GM21390 (cell line): Measurements from ENCODE around the gene CCDC61.
A peak's percentile ranks its signal among the peaks of the same experiment; 100 is the strongest.

Source experiments
- ATAC-seq: cut with Tn5 transposase; IDR thresholded peaks from one replicate; pipeline ENCODE4 v1.9.1; 2021; ENCODE audit not compliant: unreplicated experiment

CCDC61 gene

DNA sequence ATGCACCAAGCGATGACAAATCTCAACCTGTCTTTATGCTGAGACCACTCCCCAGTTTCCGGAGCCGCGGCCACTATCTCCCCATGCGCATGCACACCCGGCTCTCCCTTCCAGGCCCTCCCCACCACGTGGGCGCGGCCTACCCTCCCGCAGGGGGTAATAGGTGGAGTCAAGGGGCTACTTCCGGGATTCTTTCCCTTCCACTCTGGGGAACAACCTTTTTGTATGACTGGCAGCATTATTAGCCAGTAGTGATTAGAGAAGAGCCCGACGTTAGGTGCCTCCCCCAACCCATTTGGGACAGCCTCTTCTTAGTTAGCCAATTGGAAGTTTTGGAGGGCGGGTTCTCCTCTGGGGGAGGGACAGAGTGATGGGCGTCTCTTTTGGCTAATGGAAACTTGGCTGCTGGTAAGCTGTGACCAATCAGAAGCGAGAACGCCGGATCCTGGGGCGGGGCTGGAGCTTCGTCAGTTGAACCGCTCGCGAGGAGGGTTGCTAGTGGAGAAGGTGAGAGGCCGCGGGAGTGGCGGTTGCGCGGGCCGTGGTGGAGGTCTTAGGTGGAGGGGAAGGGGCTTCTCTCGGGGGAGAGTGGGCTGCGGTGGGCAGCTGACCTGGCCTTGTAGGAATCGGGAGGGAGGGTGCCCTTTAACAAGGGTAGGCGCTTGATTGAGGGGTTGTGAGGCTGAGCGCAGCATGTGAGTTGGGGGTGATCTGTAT lies at the start of gene CCDC61:
TSS of gene CCDC61 (plus strand) at position 470 of the 717 bp plus-strand sequence. CDS start 7,552 bp downstream, outside the sequence.
- ATAC-seq, result peak; percentile 95

DNA sequence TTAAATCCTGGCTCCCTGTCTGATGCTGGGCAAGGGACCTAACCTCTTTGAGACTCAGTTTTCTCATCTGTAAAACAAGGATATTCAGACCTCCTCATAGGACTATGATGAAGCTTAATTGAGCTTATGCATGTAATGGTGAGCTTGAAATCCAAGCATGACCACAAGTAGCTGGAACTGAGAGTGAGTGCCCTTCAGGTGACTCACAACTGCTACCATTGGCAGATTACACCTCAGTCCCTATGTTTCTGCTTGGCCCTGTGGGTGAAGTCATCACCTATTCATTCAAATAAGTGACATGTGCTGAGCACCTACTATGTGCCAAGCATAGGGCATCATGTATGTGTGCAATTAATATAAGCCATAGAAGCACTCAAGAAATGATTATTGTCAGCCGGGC lies 47.3 kb upstream of the CCDC61 start:
- ATAC-seq, result no peak

DNA sequence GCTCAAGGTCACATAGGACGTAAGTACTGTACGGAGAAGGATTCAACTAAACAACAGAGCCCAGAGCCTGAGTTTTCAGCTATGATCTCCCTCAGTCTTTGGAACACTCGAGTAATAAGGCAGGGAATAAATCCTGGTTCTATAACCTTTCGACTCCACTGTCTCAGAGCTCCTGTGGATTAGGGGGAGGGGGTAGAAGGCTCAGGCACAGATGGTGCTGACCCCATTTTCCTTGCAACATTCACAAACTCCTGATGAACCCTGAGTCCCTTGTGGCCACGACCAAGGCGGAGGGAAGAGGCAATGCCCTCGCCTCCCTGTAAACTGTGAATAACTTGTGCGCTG lies 43.0 kb upstream of the CCDC61 start:
- no peak for ATAC-seq

- ATAC-seq, result no peak
Observed at GRCh38 chr19:45952686-45953505, 42.4 kb upstream of the CCDC61 start.

- no peak for ATAC-seq
Observed at GRCh38 chr19:45953676-45954075, 41.6 kb upstream of the CCDC61 start.

GRCh38 chr19:45954156-45954555 lies 41.1 kb upstream of the CCDC61 start:
- no peak for ATAC-seq

DNA sequence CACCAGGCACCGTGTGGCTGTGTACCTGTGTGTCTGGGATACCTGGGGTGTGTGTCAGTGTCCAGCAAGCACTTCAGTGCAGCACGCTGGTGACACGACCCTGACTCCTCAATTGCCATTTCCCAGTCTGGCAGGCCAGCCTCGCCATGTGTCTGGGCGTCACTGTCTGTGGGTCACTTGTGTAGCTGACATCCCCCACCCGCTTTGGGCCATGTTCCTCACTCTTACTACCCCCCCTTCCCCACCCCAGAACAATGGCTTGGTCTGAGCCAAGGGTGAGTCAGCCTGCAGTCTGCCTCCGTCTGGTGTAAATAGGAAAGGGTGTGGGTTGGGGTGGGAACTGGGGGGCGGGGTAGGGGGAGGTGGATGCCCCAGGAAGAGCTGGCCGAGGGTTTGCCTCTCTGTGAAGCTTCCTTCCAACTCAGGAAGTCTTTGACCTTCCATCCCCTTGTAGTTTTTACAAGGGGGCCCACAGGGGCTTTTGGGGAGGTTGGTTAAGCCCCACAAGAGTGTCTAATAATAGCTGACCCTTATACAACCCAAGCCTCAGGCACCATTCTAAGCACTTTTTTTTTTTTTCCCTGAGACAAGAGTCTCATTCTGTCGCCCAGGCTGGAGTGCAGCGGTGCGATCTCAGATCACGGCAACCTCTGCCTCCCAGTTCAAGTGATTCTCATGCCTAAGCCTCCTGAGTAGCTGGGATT lies 39.2 kb upstream of the CCDC61 start:
- ATAC-seq, result no peak

DNA sequence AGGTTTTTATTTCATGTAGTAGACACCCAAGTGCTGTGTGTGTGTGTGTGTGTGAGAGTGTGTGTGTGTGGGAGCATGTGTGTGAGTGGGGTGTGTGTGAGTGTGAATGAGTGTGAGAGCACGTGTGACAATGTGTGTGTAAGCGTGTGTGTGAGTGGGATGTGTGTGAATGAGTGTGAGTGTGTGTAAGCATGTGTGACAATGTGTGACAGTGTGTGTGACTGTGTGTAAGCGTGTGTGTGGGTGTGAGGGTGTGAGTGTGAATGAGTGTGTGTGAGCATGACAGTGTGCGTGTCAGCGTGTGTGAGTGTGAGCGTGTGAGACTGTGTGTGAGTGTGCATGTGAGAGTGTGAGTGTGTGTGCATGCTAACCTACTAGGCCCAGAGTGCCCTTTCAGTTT lies 36.9 kb upstream of the CCDC61 start:
- no peak for ATAC-seq

DNA sequence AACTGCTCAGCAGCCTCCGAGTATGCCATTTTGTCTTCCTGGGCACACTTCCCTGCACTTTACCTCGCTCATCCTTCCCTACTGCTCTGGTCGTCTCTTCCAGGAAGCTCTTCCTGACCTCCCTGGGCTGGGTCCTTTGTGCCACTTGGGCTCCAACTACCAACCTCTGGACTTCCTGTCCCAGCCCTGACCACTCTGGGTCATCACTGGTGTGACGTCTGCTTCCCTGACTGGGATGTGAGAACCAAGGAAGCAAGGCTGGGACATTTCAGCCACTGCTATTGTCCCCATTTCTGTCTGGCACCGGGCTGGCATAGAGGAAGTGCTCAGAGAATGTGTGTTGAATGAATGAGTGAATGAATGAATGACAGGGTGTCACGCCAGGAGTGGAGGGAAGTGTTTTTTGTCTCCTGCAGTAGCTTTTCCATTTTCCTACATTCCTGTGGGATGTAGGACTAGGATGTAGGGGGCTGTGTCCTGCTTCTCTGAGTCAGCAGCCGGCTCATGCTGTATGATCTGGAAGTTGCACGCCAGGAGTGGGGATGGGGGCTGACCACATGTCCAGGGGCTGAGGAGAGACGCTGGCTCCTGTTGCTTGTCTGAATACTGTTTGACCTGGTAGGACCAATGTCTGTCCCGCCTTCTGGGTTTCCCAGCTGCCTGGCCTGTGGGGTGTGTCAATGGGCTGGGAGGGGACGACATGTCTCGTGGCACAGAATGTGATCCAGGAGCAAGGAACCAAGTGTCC lies 36.3 kb upstream of the CCDC61 start:
- ATAC-seq, result no peak

GRCh38 chr19:45959517-45960025 lies 35.7 kb upstream of the CCDC61 start:
- ATAC-seq, result no peak

DNA sequence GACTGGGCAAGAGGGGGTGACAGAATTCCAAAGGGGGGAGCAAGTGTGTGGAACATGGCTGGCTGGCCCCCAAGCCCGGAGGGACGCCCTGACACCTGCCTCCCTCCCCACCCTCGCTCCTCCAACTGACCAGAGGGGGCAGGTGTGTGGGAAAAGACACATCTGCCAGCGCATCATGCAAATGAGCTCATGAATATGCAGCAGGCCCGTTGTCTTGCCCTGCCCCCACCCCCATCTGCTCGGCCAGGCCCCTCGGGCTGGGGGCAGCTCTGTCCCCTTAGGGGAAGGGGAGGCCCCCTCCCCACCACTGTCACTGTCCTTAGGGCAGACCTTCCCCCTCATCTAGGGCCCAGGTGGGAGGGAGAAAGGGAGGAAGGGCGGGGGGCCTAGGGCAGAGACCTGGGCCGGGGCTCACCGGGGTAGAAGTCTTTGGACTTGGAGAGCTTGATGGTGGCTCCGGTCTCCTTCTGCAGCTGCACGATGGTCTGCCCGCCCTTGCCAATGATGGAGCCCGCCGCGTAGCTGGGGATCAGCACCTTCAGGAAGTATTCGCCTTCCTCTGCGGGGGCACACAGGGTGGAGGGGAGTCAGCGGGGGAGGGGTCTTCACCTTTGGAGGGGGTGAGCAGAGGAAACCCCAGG lies 34.6 kb upstream of the CCDC61 start:
- ATAC-seq, result no peak

DNA sequence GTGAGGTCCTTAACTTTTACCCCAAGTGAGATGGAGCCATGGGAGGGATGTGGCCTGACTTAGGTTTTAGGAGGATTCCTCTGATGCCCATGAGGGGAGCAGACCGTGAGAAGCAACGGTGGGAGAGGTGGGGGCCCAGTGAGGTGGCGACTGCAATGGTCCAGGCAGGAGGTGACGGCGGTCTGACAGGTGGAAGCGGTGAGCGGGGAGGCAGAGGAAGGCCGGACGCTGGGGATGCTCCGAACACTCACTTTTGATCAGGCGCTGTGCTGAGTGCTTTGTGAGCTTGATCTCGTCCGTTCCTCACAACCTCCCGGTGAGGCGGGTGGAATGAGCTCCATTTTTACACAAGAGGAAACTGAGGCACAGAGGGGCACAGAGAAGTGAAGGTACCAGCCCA lies 33.2 kb upstream of the CCDC61 start:
- ATAC-seq, result no peak

- ATAC-seq, result no peak
Observed at GRCh38 chr19:45967246-45967645, 28.0 kb upstream of the CCDC61 start.

DNA sequence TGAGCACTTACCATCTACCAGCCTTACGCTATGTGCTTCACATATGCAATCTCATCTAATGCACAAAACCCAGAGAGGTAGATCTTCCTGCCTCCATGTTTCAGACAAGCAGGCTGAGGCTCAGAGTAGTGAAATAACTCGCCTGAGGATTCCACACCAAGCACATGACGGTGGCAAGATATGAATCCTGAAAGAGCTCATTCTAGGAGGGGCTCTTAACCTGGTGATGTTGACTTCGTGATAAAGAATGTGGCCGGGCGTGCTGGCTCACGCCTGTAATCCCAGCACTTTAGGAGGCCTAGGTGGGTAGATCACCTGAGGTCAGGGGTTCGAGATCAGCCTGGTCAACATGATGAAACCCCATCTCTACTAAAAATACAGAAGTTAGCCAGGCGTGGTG lies 26.6 kb upstream of the CCDC61 start:
- no peak for ATAC-seq

DNA sequence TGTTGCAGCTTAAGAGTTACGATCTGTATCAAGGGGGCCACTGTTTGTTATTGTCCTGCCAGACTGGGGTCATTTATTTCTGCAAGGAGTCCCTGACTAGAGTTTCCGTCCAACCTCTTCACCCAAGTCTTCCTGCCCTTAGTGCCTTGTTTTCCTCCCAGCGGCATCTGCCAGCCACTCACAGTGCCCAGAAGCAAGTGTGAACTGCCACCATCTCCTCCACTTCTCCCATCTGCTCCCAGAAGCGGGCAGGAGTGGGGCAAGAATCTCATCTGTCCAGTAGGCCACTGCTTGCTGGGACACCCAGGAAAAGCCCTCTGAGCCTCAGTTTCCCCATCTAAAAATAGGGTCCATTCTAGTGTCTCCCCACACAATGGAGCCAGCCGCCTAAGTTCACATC lies 25.6 kb upstream of the CCDC61 start:
- ATAC-seq, result no peak

DNA sequence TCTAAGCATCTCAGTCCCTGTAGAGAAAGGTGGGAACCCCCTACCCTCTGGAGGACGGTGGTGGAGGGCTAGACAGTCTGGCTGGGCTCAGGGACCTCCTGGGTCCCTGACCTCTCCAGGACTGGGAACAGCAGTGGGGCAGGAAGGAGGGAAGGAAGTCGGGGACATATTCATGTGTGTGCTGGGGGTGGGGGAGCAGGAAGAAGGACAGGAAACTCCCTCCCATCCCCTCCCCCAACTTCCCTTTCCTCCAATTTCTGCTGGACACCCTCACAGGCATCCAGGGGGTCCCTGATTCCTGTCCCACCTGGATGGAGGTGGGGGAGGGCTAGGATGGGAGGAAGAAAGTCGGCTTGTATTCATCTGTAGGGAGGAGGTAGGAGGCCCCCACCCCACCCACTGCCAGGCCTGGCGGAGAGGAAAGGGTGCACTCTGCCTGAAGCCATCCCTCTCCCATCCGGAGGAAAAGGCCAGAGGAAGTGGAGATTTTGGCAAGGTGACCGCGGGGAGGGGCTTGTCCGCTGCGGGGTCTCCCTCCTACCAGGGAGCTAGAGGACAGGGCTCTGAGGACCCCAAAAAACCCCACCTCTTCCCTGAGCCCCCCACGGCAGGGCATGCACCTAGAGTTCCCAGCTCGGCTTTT lies 23.9 kb upstream of the CCDC61 start:
- ATAC-seq, result no peak

- no peak for ATAC-seq
Observed at GRCh38 chr19:45972081-45972946, 23.0 kb upstream of the CCDC61 start.

DNA sequence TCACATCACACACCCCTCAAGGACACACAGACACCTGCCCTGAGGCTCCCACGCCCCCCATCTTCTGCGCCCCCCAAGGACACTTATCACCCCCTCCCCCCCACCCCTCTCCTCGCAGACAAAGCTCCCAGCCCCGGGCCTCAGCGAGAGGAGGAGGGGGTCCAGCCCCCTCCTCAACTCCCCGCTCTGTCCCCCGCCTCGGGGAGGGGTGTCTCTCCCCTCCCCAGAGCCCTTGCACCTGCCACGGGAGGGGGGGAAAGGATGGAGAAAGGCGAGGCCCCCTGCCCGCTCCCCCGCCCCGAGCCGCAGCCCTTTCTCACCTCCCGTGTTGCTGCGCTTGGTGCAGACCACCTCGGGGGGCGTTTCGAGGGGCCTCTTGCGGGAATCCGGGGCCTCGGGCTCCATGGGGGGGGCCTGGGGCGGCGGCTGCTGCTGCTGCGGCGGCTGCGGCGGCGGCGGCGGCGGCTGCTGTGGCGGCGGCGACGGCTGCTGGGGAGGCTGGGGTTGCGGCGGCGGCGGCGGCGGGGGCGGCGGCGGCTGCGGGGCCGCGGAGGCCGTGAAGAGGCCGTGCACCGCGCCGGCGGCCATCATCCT lies 22.2 kb upstream of the CCDC61 start:
- ATAC-seq, result no peak
